NOMO-1 treated with DMSO at 0.1 percent for 48 hours (cell line): ENCODE results near the gene RAB3GAP2.
"Not testable (repeated sequence)": the region's sequence is repeated elsewhere in the genome, so short reads cannot be mapped to it uniquely, and the experiment has no call there.

Experiments
- DNase-seq: peaks from one replicate; lab custom pipeline; 2025; ENCODE audit not compliant: unreplicated experiment; lab: John Stamatoyannopoulos, UW

Gene RAB3GAP2

GRCh38 chr1:220291580-220291979, 19.3 kb upstream of the RAB3GAP2 start:
- no peak for DNase-seq

DNA sequence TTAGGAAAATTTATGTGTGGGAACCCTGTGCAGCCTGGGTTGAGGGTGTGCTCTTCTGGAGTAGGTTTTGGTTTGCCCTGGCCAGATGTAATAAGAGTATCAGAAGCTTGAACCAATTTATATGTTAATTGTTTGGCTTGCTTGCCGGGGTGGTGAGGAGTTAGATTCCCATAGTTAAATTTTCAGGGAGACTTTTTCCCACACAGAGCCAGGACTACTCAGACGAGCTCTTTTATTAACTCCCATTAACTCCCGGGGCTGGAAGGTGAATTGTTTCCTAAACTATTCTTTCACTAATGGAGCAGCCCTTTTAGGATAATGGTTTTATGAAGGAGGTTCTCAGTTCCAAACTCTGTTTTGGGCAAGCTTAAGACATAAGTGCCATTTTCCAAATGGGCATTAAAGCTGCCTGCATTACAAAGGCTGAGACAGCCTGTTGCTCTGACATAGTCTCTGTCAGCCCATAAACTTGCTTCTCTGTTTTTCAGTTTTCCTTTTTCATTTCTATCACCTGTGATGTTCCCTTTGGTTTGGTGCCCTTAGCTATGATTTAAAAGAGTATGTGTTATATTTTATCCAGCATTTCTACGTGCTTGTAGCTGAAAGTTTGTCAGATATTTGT, 18.0 kb upstream of the RAB3GAP2 start:
- DNase-seq = no peak

DNA sequence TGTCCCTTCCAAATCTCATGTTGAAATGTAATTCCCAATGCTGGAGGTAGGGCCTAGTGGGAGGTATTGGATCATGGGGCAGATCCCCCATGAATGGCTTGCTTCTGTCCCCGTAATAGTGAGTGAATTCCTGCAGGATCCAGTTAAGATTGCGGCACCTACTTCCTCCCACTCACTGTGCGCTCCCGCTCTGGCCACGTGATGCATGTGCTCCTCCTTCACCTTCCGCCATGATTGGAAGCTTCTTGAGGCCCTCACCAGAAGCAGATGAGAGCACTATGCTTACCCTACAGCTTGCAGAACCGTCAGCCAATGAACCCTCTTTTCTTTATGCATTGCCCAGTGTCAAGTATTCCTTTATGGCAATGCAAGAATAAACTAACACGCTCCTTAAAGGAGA, 14.9 kb upstream of the RAB3GAP2 start:
- no peak for DNase-seq

DNA sequence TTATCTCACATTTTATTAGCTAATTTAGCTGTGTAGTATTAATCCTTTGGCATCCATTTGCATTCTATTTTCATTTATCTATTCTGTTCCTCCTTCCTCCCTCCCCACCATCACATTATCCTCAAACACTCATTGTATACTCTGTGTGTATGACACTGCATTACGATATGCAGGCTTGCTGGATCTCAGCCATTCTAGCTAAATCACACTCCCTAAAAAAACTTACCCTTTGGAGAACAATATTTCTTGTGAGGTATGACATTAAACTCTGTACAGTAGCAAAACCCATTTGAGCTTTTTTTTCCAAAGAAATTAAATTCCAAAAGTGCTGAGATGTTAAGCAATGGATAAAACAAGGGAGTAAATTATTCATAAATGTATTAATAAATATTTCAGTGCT, 11.4 kb upstream of the RAB3GAP2 start:
- DNase-seq = no peak

- no peak for DNase-seq
Observed at GRCh38 chr1:220281159-220281574, 8.9 kb upstream of the RAB3GAP2 start.

DNA sequence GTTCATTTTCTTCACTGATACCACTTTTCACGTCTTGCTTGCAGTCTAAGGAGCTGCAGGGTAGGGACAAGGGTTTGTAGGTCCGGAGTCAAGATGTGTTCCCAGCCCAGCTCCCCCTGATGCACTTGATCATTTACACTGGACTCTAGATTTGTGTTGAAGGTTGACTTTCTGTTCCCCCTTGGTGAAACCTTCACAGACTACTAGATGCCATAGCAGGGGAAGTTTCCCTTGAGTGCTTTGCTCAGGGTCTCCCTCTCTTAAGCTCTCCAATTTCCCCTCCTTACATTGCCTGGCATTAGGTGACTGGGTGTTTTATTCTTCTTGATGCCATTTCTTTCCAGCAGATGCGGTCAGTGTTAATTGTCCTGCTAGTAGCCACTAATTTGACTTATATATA, 8.0 kb upstream of the RAB3GAP2 start:
- DNase-seq = no peak

- no peak for DNase-seq
Observed at GRCh38 chr1:220278991-220279390, 6.7 kb upstream of the RAB3GAP2 start.

- no peak for DNase-seq
Observed at GRCh38 chr1:220275430-220275829, 3.2 kb upstream of the RAB3GAP2 start.

DNA sequence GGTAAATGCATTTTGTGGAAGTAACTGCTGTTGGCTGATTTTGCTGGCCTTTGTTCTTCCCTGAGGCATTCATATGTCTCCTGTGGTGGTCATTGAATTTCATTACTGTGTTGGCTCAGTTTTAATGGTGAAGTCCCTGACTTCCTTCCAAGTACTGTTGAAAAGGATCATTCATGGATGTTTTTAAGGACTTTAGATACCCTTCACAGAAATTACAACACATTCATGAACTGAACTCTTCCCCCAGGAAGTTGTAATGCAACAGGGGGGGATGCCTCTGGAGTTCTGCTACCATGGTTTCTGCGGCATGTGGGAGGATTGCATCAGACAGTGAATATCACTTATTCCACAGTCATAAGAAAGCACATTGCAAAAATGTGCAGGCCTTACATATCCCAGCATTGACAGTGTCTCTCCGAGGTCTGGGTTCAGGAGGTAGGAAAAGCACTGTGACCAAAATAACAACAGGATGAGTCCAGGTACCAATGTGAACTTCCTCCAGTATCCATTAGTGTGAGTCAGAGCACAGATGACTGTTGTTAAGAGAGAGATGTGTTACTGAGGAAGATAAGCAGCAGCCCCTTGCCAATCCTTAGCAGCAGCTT, 2.1 kb upstream of the RAB3GAP2 start:
- DNase-seq = no peak

DNA sequence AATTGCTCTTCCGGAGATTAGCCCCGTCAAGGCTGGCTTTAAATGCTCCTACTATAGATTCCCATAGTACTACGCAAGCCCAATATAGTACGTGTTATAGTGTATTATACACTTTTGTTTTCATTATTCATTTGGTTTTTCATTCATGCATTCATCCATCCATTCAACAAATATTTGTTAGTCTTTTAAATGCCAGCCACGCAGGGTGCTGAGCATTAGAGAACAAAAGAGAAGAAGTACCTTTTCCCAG, 513 bp upstream of the RAB3GAP2 start:
- no peak for DNase-seq

- DNase-seq = no peak
Observed at GRCh38 chr1:220271706-220272046, 577 bp downstream of the RAB3GAP2 start.

- no peak for DNase-seq
Observed at GRCh38 chr1:220269036-220269435, 3.2 kb downstream of the RAB3GAP2 start.

DNA sequence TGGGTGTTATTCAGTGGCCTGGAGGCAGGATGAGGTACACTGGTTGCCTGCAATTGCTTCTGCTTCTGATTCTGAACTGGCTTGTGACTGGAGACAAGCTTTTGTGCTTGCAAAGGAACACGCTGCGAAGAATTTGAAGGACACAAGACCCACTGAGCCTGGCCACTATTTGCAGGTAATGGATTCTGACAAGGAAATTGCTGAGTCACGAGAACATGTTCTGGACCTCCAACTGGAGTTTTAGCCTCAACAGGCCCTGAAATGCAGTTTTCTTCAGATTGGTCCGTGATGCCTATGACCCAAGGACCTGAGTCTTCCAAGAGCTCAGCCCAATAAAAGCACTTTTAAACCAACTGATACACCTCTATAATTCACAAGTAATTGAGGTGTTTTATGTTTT, 4.6 kb downstream of the RAB3GAP2 start:
- no peak for DNase-seq

DNA sequence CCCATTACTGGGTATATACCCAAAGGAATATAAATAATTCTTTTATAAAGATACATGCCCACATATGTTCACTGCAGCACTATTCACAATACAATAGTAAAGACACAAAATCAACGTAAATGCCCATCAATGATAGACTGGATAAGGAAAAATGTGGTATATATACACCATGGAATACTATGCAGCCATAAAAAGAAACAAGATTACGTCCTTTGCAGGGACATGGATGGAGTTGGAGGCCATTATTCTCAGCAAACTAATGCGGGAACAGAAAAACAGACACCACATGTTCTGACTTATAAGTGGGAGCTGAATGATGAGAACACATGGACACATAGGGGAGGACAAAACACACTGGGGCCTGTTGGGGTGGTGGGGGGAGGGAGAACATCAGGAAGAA, 12.0 kb downstream of the RAB3GAP2 start:
- not testable (repeated sequence) for DNase-seq

DNA sequence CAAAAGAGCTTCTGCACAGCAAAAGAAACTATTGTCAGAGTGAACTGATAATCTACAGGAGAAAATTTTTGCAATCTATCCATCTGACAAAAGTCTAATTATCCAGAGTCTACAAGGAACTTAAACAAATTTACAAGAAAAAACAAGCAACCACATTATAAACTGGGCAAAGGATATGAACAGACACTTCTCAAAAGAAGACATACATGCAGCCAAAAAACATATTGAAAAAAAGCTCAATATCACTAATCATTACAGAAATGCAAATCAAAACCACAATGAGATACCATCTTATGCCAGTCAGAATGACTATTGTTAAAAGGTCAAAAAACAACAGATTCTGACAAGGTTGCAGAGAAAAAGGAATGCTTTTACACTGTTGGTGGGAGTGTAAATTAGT, 12.5 kb downstream of the RAB3GAP2 start:
- DNase-seq = not testable (repeated sequence)

DNA sequence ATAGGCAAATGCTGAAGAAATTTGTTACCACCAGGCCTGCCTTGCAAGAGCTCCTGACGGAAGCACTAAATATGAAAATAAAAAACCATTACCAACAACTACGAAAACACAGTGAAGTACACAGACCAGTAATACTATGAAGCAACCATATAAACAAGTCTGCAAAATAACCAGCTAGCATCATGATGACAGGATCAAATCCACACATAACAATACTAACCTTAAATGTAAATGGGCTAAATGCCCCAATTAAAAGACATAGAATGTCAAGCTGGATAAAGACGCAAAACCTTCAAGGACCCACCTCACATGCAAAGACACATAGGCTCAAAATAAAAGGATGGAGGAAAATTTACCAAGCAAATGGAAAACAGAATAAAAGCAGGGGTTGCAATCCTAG, 16.1 kb downstream of the RAB3GAP2 start:
- DNase-seq = not testable (repeated sequence)

- DNase-seq = no peak
Observed at GRCh38 chr1:220255204-220255603, 17.0 kb downstream of the RAB3GAP2 start.

DNA sequence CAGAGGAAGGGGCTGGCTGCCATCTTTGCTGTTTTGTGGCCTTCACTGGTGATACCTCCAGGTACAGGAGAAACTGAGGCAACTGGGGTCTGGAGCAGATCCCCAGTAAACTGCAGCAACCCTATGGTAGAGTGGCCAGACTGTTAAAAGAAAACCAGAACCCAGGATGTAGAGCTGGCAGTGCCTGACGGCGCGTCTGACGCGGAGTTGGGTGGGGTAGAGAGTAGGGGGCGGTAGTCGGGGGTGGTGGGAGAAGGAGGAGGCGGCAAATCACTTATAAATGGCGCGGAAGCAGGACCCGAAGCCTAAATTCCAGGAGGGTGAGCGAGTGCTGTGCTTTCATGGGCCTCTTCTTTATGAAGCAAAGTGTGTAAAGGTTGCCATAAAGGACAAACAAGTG, 19.0 kb downstream of the RAB3GAP2 start:
- not testable (repeated sequence) for DNase-seq

DNA sequence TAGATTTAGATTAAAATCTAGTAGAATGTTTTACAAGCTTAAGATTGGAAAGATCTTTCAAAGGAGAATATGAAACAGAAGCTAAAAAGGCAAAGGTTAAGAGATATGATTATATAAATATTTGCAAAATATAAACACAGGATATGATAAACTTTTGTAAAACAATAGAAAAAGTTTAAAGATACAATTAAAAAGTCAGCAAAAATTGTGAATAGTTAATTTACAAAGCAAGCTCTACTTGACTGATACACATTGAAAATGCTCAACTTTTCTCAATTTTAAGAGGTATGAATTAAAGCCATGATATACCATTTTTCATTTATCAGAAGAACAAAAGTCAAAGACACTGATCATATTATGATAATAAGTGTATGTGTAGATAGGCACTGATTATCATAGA, 21.0 kb downstream of the RAB3GAP2 start:
- no peak for DNase-seq

DNA sequence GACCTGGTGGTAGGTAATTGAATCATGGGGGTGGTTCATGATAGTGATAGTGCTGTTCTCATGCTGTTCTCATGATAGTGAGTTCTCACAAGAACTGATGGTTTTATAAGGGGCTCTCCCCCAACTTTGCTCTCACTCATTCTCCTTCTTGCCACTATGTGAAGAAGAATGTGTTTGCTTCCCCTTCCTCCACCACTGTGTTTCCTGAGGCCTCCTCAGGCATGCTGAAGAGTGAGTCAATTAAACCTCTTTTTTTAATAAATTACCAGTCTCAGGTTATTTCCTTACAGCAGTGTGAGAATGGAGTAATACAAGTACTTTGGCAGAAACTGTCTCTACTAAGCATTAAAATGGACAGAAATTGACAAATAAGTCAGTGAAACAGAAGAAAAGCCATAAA, 21.6 kb downstream of the RAB3GAP2 start:
- DNase-seq = no peak

- no peak for DNase-seq
Observed at GRCh38 chr1:220249522-220249921, 22.7 kb downstream of the RAB3GAP2 start.

DNA sequence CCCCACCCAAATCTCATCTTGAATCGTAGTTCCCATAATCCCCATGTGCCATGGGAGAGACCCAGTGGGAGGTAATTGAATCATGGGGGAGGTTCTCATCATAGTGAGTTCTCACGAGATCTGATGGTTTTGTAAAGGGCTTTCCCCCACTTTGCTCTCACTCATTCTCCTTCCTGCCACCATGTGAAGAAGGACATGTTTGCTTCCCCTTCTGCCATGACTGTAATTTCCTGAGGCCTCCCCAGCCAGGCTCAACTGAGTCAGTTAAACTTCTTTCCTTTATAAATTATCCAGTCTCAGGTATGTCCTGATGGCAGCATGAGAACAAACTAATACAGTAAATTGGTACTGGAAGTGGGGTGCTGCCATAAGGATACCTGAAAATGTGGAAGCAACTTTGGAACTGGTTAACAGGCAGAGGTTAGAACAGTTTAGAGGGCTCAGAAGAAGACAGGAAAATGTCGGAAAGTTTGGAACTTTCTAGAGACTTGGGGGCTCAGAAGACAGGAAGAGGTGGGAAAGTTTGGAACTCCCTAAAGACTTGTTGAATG, 23.5 kb downstream of the RAB3GAP2 start:
- DNase-seq = not testable (repeated sequence)

- DNase-seq = not testable (repeated sequence)
Observed at GRCh38 chr1:220245900-220246299, 26.4 kb downstream of the RAB3GAP2 start.
